HepG2 (cell line): ENCODE results near the gene KCNIP3. TPM values are rescaled to one million over a fixed set of nuclear protein-coding genes. Genes with fewer than 3 reads are reported as not detected.

ENCODE experiments used
- CAMTA2 ChIP-seq: sonication (generic); formaldehyde crosslinking; IDR thresholded peaks from 2 replicates; pipeline ENCODE4 v1.4.0; 2020; ENCODE audit warnings: mild to moderate bottlenecking, missing genetic modification reagents, borderline replicate concordance
- CBX2 ChIP-seq, 2 experiments: fragments of 200-600 bp in 1 of 2; sonication (generic); formaldehyde crosslinking in 1 of 2; IDR thresholded peaks; 2 replicates each; pipeline versions ENCODE4 v1.7.0 to v1.8.1; 2018 to 2022; ENCODE audit warnings: low read depth in 2 of 2, low read length in 1 of 2, mild to moderate bottlenecking in 1 of 2, missing genetic modification reagents in 1 of 2
- CTCF ChIP-seq: sonication (generic); formaldehyde crosslinking; IDR thresholded peaks from 2 replicates; pipeline ENCODE4 v1.5.0; 2020; ENCODE audit warnings: mild to moderate bottlenecking, missing genetic modification reagents, moderate library complexity
- GLMP ChIP-seq: sonication (generic); formaldehyde crosslinking; IDR thresholded peaks from 2 replicates; pipeline ENCODE4 v1.9.0; 2021; ENCODE audit warnings: missing genetic modification reagents, mild to moderate bottlenecking, borderline replicate concordance
- HIC2 ChIP-seq: sonication (generic); formaldehyde crosslinking; IDR thresholded peaks from 2 replicates; pipeline ENCODE4 v1.9.0; 2022; ENCODE audit warnings: low read depth, missing genetic modification reagents
- KLF15 ChIP-seq: sonication (generic); formaldehyde crosslinking; IDR thresholded peaks from 2 replicates; pipeline ENCODE4 v1.8.1; 2023; ENCODE audit warnings: borderline replicate concordance, mild to moderate bottlenecking, inconsistent platforms, missing genetic modification reagents, mixed read lengths
- KLF16 ChIP-seq, 2 experiments: sonication (generic) in 1 of 2; formaldehyde crosslinking in 1 of 2; IDR thresholded peaks; 2 replicates each; pipeline versions ENCODE4 v1.6.1 to v1.8.0; 2016 to 2023; ENCODE audit warnings: missing genetic modification reagents in 2 of 2, missing compliant biosample characterization in 1 of 2
- MEIS1 ChIP-seq: sonication (generic); formaldehyde crosslinking; IDR thresholded peaks from 2 replicates; pipeline ENCODE4 v1.9.0; 2021; ENCODE audit warnings: mild to moderate bottlenecking, missing genetic modification reagents, moderate library complexity, borderline replicate concordance
- MYNN ChIP-seq: sonication (generic); formaldehyde crosslinking; IDR thresholded peaks from 2 replicates; pipeline ENCODE4 v1.4.0; 2020; ENCODE audit warnings: mild to moderate bottlenecking, low read depth, missing genetic modification reagents
- NFATC3 ChIP-seq: sonication (generic); formaldehyde crosslinking; IDR thresholded peaks from 2 replicates; pipeline ENCODE4 v1.5.1; 2020; ENCODE audit warnings: mild to moderate bottlenecking, missing genetic modification reagents
- NFIB ChIP-seq: sonication (generic); formaldehyde crosslinking; IDR thresholded peaks from 2 replicates; pipeline ENCODE4 v1.9.0; 2021; ENCODE audit warnings: missing genetic modification reagents, mild to moderate bottlenecking, borderline replicate concordance
- RAD21 ChIP-seq: fragments of 450-650 bp; formaldehyde crosslinking; IDR thresholded peaks from 2 replicates; pipeline ENCODE4 v1.5.0; 2020; ENCODE audit warnings: mild to moderate bottlenecking
- RORA ChIP-seq: sonication (generic); formaldehyde crosslinking; IDR thresholded peaks from 2 replicates; pipeline ENCODE4 v1.5.0; 2020; ENCODE audit warnings: mild to moderate bottlenecking, missing genetic modification reagents, moderate library complexity
- SALL2 ChIP-seq: sonication (generic); formaldehyde crosslinking; IDR thresholded peaks from 2 replicates; pipeline ENCODE4 v1.8.1; 2023; ENCODE audit warnings: mild to moderate bottlenecking, missing genetic modification reagents, inconsistent platforms
- SIN3B ChIP-seq: fragments of 150-350 bp; IDR thresholded peaks from 2 replicates; pipeline ENCODE4 v1.6.1; 2014; ENCODE audit warnings: low read length
- TBX2 ChIP-seq: sonication (generic); formaldehyde crosslinking; IDR thresholded peaks from 2 replicates; pipeline ENCODE4 v1.5.0; 2020; ENCODE audit warnings: missing genetic modification reagents, mild to moderate bottlenecking, borderline replicate concordance
- TFE3 ChIP-seq: IDR thresholded peaks from 2 replicates; pipeline ENCODE4 v1.6.1; 2016
- ZNF280B ChIP-seq: sonication (generic); formaldehyde crosslinking; IDR thresholded peaks from 2 replicates; pipeline ENCODE4 v1.5.0; 2020; ENCODE audit warnings: missing genetic modification reagents, mild to moderate bottlenecking, borderline replicate concordance
- ZNF546 ChIP-seq: sonication (generic); formaldehyde crosslinking; conservative IDR thresholded peaks from 2 replicates; pipeline ENCODE4 v1.8.1; 2023; ENCODE audit warnings: mild to moderate bottlenecking, missing genetic modification reagents
- polyA plus RNA-seq, 8 experiments: library from polyadenylated mRNA; depleted of rRNA in 3 of 8; stranded (reverse) in 7 of 8; unstranded in 1 of 8; fragments of >200 nt; fragmentation: Illumina TruSeq in 4 of 8; extraction: Trizol in 4 of 8; gene quantifications; 2 replicates each; pipeline versions ENCODE4 v1.2.1 to v1.2.3, GENCODE V29; 2011 to 2016; ENCODE audit warnings: low read depth in 4 of 8, missing spikeins in 1 of 8, mixed read lengths in 1 of 8; ENCODE audit not compliant: insufficient read depth in 1 of 8
- total RNA-seq, 5 experiments: library from RNA; depleted of rRNA; stranded (reverse); fragments of >200 nt; fragmentation: Illumina TruSeq; extraction: Trizol; gene quantifications; 2 replicates each; pipeline ENCODE4 v1.2.3, GENCODE V29; 2016; ENCODE audit warnings: low read depth in 1 of 5

The KCNIP3 gene
- total and polyA plus RNA-seq, 2 of the 13 experiments (the other 11 are each of a cell fraction or from before 2014, with no cell fraction given) = not detected

GRCh38 chr2:95389245-95390119, 92.3 kb downstream of the KCNIP3 start (continued):
- TF ChIP-seq HIC2 (no peak), MEIS1 (0 out of 2 replicates have a peak, but pooled peaks have one; percentile 20), RAD21 (CRISPR knock-in tag) (peak; percentile 86), CAMTA2 (CRISPR knock-in tag) (0 out of 2 replicates have a peak, but pooled peaks have one; percentile 21), ZNF280B (CRISPR knock-in tag) (peak; percentile 56; the same call in 1 of the 2 replicates), CBX2 (IDR thresholded peaks at IDR 0.05; ENCODE audit: low read depth, low read length) (no peak), CBX2 (CRISPR knock-in tag; IDR thresholded peaks at IDR 0.05; ENCODE audit: low read depth) (no peak), TFE3 (CRISPR knock-in tag) (no peak), NFIB (0 out of 2 replicates have a peak, but pooled peaks have one; percentile 48), KLF15 (CRISPR knock-in tag) (no peak), SALL2 (0 out of 2 replicates have a peak, but pooled peaks have one; percentile 42), MYNN (CRISPR knock-in tag) (no peak), SIN3B (no peak), ZNF546 (CRISPR knock-in tag) (peak; percentile 51; the same call in 1 of the 2 replicates), RORA (CRISPR knock-in tag) (no peak), CTCF (CRISPR knock-in tag) (peak; percentile 88), TBX2 (CRISPR knock-in tag) (0 out of 2 replicates have a peak, but pooled peaks have one; percentile 29), NFATC3 (CRISPR knock-in tag) (no peak), GLMP (no peak), KLF16 (CRISPR knock-in tag; IDR thresholded peaks at IDR 0.05) (no peak)
